Kidney tubule cell (primary cell): ENCODE measurements around the gene ANKRD13B.
"Not testable (repeated sequence)": the region's sequence is repeated elsewhere in the genome, so short reads cannot be mapped to it uniquely, and the experiment has no call there.

Experiments used
- DNase-seq: peaks from one replicate; pipeline ENCODE4 v3.0.0-alpha.2; 2018; ENCODE audit warnings: low spot score

ANKRD13B gene

DNA sequence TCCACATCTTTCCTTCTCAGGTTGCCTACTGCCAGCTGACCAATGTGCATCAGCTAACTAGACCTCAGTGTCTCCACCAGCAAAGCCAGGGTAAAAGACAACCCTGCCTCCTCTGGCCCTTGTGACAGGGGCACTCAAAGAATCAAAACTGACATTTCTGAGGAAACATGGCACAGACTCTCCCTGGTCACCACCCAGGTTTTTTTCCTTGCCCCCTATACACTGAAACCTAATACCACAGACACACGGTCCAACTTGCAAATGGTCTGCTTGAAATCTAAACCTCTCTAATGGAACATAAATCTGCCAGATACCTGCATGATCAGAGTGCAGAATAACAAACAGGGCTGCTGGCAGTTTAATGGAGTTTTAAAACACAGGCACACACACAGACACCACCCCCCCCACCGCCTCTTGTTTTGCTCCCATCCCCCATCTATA lies 49.3 kb downstream of the ANKRD13B start:
- no peak for DNase-seq

DNA sequence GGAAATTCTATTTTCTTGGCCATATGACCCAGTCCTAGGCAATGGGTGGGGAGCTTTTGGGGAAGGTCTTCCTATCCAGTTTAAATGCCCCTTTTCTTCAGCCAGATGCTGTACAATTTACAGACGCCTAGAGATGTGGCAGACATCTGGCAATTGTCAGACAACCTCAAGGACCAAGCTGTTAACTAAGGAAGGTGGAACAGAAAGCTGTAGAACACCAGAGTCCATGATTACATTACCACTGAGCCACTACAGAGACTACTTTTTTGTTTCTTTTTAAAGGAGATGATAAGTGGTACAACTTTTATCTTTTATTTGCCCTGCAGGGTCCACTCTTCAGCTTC lies 50.9 kb downstream of the ANKRD13B start:
- no peak for DNase-seq

DNA sequence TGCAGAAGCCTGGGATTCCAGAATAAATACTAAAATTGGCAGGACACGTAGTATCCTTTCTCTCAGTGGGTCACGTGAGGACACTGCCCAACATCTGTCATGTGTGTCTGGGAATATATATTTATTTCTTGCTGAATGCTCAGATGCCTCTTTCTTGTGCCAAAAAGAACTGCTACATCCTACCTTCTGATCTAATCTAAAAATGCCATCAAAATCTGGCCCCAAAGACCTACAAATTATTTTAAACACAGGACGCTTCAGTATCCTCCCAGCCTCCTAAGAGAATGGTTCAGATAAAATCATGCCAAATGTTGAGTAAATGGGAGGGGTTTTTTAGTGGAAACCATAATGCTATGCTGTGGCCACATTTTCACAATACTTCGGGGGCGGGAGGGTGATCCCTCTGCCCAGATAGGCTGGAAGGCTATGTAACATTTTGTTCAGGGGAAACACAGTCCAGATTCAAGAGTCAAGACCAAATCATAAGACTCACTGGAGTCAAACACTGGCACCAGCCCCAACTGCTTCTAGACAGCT lies 52.7 kb downstream of the ANKRD13B start:
- DNase-seq: no peak

DNA sequence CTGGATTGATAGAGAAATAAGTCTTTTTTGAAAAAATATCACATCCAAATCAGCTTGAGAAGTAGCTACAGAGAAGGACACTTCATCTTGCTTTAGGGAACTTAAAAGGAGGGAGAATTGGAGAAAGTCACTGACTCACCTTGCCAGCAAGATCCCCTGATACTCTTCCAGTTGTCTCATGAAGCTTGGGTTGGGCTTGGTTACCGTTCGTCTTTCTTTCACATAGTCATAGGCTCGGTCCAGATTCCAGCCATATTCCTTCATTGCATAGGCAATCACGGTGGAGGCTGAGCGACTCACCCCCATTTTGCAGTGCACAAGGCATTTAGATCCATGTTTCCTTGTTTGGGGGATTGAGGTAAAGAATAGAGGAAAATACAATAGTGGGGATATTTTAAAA lies 55.1 kb downstream of the ANKRD13B start:
- DNase-seq: no peak

DNA sequence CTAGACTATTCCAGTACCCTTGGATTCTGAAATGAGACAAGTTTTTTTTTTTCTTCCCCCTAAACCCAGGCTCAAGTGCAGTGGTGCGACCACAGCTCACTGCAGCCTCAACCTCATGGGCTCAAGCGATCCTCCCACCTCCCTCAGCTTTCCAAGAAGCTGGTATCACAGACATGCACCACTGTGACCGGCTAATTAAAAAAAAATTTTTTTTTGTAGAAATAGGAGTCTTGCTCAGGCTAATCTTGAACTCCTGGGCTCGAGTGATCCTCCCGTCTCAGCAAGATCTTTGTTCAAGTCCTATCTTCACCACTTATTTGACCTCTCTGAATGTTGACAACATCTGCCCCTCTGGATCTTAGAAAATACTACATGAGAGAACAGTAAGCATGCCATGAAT lies 56.4 kb downstream of the ANKRD13B start:
- no peak for DNase-seq

DNA sequence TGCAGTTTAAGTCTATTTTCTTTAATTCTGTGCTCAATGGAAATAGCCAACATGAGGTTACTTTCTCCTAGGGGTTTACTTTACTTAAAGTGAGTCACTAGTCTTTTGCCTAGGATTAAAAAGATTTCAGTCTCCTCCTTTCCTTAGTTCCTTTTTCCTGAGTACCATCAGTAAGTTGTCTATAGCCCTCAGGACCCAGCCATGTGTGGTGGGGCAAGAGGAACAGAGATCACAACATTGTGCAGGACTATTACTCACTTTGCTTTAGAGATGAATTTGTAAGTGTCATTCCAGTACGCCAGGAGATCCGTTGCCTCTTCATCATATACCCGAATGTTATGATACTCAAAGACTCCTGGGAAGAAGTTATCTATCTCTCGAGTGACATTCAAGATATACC lies 57.5 kb downstream of the ANKRD13B start:
- DNase-seq: no peak

DNA sequence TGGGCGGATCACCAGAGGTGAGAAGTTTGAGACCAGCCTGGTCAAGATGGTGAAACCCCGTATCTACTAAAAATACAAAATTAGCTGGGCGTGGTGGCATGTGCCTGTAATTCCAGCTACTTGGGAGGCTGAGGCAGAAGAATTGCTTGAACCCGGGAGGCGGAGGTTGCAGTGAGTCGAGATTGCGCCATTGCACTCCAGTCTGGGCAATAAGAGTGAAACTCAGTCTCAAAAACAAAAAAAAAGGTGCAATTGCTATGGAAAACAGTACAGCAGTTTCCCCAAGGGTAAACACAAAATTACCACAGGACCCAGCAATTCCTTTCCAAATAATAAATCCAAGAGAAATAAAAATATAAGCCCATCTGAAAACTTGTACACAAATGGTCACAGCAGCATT lies 59.0 kb downstream of the ANKRD13B start:
- DNase-seq: not testable (repeated sequence)

DNA sequence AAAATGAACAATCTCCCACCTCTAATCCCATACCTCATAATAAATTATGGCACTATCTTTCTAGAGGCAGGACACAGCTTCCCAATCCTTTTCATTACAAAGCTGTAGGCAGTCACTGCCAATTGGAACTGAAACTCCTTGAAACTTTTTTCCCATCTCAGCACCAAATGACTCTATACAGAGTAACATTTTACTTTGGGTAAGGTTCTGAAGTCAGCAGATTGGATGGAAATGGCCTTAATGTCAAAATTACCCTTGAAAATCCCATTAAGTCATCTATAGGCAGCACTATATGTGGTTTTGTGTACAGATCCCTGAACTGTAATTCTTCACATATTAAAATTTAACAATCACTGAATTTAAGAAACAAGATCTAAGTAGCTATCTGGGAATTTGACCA lies 60.0 kb downstream of the ANKRD13B start:
- no peak for DNase-seq

DNA sequence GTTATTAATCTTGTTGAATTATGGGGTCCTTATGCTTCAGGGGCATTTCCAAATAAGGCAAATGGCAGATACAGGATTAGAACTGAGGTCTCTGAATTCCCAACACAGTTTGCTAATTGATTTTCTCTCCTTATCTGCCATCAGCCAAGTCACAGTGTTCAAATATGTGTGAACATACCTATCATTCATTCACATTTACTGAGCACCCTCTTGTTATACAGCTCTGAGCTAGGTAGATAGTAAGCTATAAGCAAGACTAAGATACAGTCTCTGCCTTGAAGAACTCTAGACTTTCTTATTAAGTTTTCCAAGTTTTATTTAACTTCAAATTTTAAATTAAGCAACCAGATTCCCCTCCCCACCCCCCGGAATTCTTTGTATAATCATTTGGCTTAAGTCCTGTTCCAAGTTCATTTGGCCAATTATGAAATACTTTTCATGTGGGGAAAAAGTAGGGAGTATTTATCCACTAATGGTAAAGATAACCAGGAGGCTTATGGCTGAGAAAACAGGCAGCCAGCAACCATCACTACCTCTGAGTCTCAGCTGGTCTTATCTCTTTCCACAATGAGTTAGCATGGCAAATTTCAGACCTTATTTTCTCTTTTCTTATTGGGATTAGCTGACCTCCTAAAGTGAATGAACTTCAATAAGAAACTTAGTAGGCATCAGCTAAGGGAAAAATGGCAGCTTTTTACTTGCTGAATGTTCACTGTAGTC lies 61.2 kb downstream of the ANKRD13B start:
- DNase-seq: no peak

DNA sequence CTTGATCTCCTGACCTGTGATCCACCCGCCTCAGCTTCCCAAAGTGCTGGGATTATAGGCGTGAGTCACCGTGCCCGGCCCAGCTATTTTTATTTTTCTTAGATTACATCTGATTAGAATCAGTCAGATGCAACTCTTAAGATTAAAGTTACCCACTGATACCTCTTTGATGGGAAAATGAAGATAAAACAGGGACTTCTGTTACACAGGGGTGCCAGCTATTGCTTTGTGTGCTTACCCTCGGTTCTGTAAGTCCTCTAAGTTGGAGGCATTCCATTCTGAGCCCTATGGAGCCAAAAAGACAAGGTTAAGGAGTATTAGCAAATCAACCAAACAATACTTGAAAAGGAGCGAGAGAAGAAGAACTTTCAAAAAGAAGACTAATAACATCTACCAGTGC lies 62.4 kb downstream of the ANKRD13B start:
- no peak for DNase-seq

DNA sequence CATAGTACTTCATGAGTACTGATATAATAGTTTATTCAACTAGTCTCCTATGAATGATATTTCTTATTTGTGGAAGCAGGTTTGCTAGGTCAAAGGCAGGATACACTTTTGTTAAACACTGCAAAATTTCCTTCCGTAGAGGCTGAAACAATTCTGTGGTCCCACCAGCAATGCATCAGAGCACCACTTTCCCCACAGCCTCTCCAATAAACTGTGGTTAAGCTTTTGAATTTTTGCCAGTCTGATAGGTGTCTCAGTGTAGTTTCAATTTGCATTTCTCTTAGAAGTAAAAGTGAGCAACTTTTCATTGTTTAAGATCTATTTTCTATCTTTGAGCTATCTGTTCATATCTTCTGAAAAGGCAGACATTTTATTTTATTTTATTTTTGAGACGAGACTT lies 66.2 kb downstream of the ANKRD13B start:
- no peak for DNase-seq

DNA sequence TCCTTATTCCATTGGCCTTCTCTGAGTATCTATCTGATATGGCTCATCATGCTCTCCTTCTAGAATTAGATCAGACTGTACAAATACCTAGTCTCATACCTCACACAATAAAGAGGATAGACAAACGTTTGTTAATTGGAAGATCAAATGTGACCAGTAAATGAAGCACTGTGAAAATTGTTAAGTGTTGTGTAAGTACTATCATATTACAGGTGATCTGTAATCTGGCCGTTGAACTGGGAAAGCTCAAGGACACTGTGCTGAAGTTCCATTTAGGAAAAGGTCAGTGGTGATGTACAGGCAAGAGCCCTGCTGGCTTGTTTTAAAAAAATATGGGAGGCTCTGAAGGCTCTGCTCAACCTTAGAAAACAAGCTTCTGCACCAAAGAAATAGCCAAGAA lies 68.3 kb downstream of the ANKRD13B start:
- no peak for DNase-seq

DNA sequence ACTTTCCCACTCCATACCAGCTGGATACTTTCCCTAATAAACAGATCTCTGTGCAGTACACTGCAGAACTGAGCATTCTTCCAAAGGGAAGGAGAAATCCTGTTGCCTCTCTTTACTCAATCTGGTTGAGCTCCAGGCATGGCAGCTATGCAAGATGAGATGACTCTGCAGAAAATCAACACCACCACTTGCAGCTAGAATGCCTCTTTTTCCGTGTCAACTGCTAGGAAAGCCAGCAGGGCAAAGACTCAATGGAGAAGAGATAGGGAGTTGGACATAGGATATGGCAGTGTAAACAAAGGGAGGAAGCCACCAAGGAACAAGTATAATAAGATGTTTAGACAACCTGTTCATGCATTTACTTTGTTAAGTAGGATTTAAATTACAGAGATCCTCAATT lies 70.2 kb downstream of the ANKRD13B start:
- no peak for DNase-seq
